HEK293 (cell line): ENCODE results near the gene IL17REL.
A peak's percentile ranks its signal among the peaks of the same experiment; 100 is the strongest.

Experiments used
- CTCF ChIA-PET: fragments of 350-600 bp; formaldehyde crosslinking; extraction: SDS; loops from one replicate; lab custom pipeline; 2021; ENCODE audit warnings: antibody characterized with exemption; lab: Yijun Ruan, JAX
- POLR2A ChIA-PET: fragments of 300-600 bp; formaldehyde crosslinking; extraction: SDS; loops from one replicate; lab custom pipeline; 2020; ENCODE audit warnings: antibody characterized with exemption, inconsistent platforms; lab: Yijun Ruan, JAX
- H3K27ac ChIP-seq: fragments of 200-500 bp; sonication (Bioruptor generic); 2 replicates; pipeline ENCODE4 v1.5.1; 2014; ENCODE audit warnings: low read depth, low read length, control low read depth, inconsistent platforms; ENCODE audit errors: extremely low read depth
- H3K36me3 ChIP-seq, 2 experiments: fragments of 200-500 bp in 1 of 2; sonication (Bioruptor generic) in 1 of 2; 1 replicate in 1 of 2; 2 replicates in 1 of 2; pipeline ENCODE4 v1.5.1; 2014 to 2017; ENCODE audit warnings: inconsistent platforms in 2 of 2, low read length in 2 of 2; ENCODE audit not compliant: control insufficient read depth in 2 of 2, insufficient read depth in 1 of 2
- H3K4me1 ChIP-seq: fragments of 200-500 bp; sonication (Bioruptor generic); 2 replicates; pipeline ENCODE4 v1.5.1; 2014; ENCODE audit warnings: mild to moderate bottlenecking, low read length, inconsistent platforms; ENCODE audit not compliant: control insufficient read depth, insufficient read depth
- H3K4me3 ChIP-seq: 2 replicates; pipeline ENCODE4 v1.5.1; 2011; ENCODE audit warnings: low read depth, mild to moderate bottlenecking, control low read depth, low read length, moderate library complexity
- H3K9me3 ChIP-seq: fragments of 200-500 bp; sonication (Bioruptor generic); 2 replicates; pipeline ENCODE4 v1.5.1; 2014; ENCODE audit warnings: low read depth, low read length, inconsistent platforms; ENCODE audit not compliant: control insufficient read depth, insufficient read depth
- AEBP2 ChIP-seq: fragments of 450-650 bp; formaldehyde crosslinking; IDR thresholded peaks from 2 replicates; pipeline ENCODE4 v1.5.1; 2016; ENCODE audit warnings: missing biosample characterization, missing genetic modification characterization, borderline replicate concordance
- GLIS1 ChIP-seq: fragments of 450-650 bp; formaldehyde crosslinking; IDR thresholded peaks from 2 replicates; pipeline ENCODE4 v1.5.1; 2016; ENCODE audit warnings: missing biosample characterization, missing genetic modification characterization
- GLIS2 ChIP-seq: fragments of 450-650 bp; formaldehyde crosslinking; IDR thresholded peaks from 2 replicates; pipeline ENCODE4 v1.5.1; 2016; ENCODE audit warnings: missing biosample characterization, missing genetic modification characterization
- IKZF3 ChIP-seq: fragments of 450-650 bp; IDR thresholded peaks from 2 replicates; pipeline ENCODE4 v1.5.0; 2018; ENCODE audit warnings: missing biosample characterization, mild to moderate bottlenecking, missing genetic modification characterization, moderate library complexity
- KLF1 ChIP-seq: fragments of 450-650 bp; formaldehyde crosslinking; IDR thresholded peaks from 2 replicates; pipeline ENCODE4 v1.5.1; 2016; ENCODE audit warnings: missing biosample characterization, missing genetic modification characterization
- PRDM6 ChIP-seq: fragments of 450-650 bp; formaldehyde crosslinking; IDR thresholded peaks from 2 replicates; pipeline ENCODE4 v1.5.1; 2017; ENCODE audit warnings: missing biosample characterization, missing genetic modification characterization
- SCRT1 ChIP-seq: fragments of 450-650 bp; formaldehyde crosslinking; IDR thresholded peaks from 2 replicates; pipeline ENCODE4 v1.5.1; 2016; ENCODE audit warnings: missing biosample characterization, missing genetic modification characterization, borderline replicate concordance
- SP2 ChIP-seq: fragments of 450-650 bp; formaldehyde crosslinking; IDR thresholded peaks from 2 replicates; pipeline ENCODE4 v1.5.1; 2016; ENCODE audit warnings: missing biosample characterization, missing genetic modification characterization
- ZBTB1 ChIP-seq: fragments of 450-650 bp; formaldehyde crosslinking; IDR thresholded peaks from 2 replicates; pipeline ENCODE4 v1.5.1; 2016; ENCODE audit warnings: missing biosample characterization, missing genetic modification characterization
- ZFP69B ChIP-seq: fragments of 450-650 bp; formaldehyde crosslinking; IDR thresholded peaks from 2 replicates; pipeline ENCODE4 v1.5.1; 2016; ENCODE audit warnings: missing biosample characterization, missing genetic modification characterization
- ZIC2 ChIP-seq: fragments of 450-650 bp; formaldehyde crosslinking; IDR thresholded peaks from 2 replicates; pipeline ENCODE4 v1.5.1; 2016; ENCODE audit warnings: missing biosample characterization, missing genetic modification characterization
- ZNF146 ChIP-seq: fragments of 450-650 bp; formaldehyde crosslinking; IDR thresholded peaks from 2 replicates; pipeline ENCODE4 v1.5.1; 2016; ENCODE audit warnings: missing biosample characterization, missing genetic modification characterization
- ZNF157 ChIP-seq: fragments of 450-650 bp; formaldehyde crosslinking; IDR thresholded peaks from 2 replicates; pipeline ENCODE4 v1.5.1; 2016; ENCODE audit warnings: missing biosample characterization, missing genetic modification characterization
- ZNF239 ChIP-seq: fragments of 450-650 bp; formaldehyde crosslinking; IDR thresholded peaks from 2 replicates; pipeline ENCODE4 v1.5.1; 2016; ENCODE audit warnings: missing biosample characterization, missing genetic modification characterization
- ZNF416 ChIP-seq: fragments of 450-650 bp; formaldehyde crosslinking; IDR thresholded peaks from 2 replicates; pipeline ENCODE4 v1.5.1; 2016; ENCODE audit warnings: missing biosample characterization, missing genetic modification characterization
- ZNF529 ChIP-seq: fragments of 450-650 bp; formaldehyde crosslinking; IDR thresholded peaks from 2 replicates; pipeline ENCODE4 v1.5.1; 2017; ENCODE audit warnings: missing genetic modification characterization, missing biosample characterization; ENCODE audit not compliant: insufficient replicate concordance
- ZNF670 ChIP-seq: fragments of 450-650 bp; formaldehyde crosslinking; IDR thresholded peaks from 2 replicates; pipeline ENCODE4 v1.5.1; 2016; ENCODE audit warnings: missing biosample characterization, missing genetic modification characterization, low read depth
- ZNF792 ChIP-seq: fragments of 450-650 bp; formaldehyde crosslinking; IDR thresholded peaks from 2 replicates; pipeline ENCODE4 v1.5.1; 2016; ENCODE audit warnings: missing biosample characterization, missing genetic modification characterization
- ZXDB ChIP-seq: fragments of 450-650 bp; formaldehyde crosslinking; IDR thresholded peaks from 2 replicates; pipeline ENCODE4 v1.5.1; 2016; ENCODE audit warnings: missing biosample characterization, missing genetic modification characterization
- TF ChIP-seq, protein P1 (sequence below): fragments of 450-650 bp; formaldehyde crosslinking; IDR thresholded peaks from 2 replicates; pipeline ENCODE4 v1.5.1; 2016; ENCODE audit warnings: missing biosample characterization, missing genetic modification characterization
- TF ChIP-seq, protein P2 (sequence below): fragments of 450-650 bp; formaldehyde crosslinking; IDR thresholded peaks from 2 replicates; pipeline ENCODE4; 2016; ENCODE audit warnings: missing biosample characterization, missing genetic modification characterization
- TF ChIP-seq, protein P3 (sequence below): fragments of 450-650 bp; formaldehyde crosslinking; IDR thresholded peaks from 2 replicates; pipeline ENCODE4 v1.5.1; 2016; ENCODE audit warnings: missing biosample characterization, missing genetic modification characterization, borderline replicate concordance

IL17REL gene

GRCh38 chr22:49965091-49966040 lies 47.2 kb downstream of the IL17REL start (continued):
- no peak for TF ChIP-seq ZFP69B

DNA sequence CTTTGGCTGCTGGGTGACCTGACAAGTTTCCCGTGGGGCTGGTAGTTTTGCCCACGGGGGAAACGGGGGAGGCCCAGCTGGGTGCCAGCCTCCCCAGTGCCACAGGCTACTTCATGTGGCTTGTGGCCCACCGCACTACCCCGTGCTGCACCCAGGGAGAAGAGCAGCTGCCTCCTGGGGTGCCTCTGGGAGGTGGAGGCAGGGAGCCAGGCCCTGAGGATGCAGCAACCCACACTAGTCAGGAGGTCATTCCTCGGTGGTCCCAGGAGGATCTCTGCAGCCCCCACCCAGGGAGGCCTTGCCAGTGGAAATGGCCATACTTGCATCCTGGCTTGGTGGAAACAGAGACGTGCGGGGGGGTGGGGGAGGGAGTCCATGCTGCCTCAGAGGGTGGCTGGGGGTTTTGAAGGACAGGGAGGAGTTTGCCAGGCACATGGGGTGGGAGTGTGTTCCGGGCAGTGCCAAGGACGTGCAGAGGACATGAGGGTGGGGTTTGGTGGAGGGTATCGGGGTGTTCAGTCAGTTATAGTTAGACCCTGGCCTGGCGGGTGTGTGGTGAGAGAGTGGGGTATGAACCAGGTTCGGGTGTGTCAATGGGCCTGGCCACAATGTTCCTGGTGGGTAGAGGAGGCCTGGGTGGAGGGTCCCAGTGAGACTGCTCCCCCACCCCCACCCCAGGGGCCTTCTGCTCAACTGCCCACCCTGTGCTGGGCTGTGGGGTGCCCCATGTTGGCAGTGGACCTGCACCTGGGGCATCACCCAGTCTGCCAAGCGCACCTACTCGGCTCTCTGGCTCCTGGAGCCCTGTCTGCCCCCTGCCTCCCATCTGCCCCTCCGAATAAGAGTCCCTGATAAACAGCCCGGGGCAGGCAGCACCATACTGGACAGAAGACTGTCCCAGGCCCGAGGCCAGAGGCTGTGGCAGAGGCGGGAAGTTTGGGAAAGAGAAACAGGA lies 48.2 kb downstream of the IL17REL start:
- Histone ChIP-seq H3K4me3 (no peak overlapping the region), H3K27ac (peak overlapping the region; percentile 89), H3K4me1 (peaks cover 12% of the 10 kb centered on the region), H3K9me3 (no peaks in the 10 kb centered on the region), H3K36me3 (peaks cover 10 to 41% of the 10 kb centered on the region in 2 experiments)
- CTCF ChIA-PET: no interaction called here
- POLR2A ChIA-PET: no interaction called here
- TF ChIP-seq ZNF529 (tag by site-specific recombination) (no peak), GLIS2 (peak; percentile 81), KLF1 (peak; percentile 37), ZNF146 (tag by site-specific recombination) (no peak), ZIC2 (tag by site-specific recombination) (peak; percentile 94), ZBTB1 (tag by site-specific recombination) (no peak), SP2 (tag by site-specific recombination) (no peak), GLIS1 (tag by site-specific recombination) (peak; percentile 98), ZNF157 (tag by site-specific recombination) (no peak), AEBP2 (tag by site-specific recombination) (no peak), ZNF239 (tag by site-specific recombination) (no peak), PRDM6 (tag by site-specific recombination) (no peak), ZNF792 (tag by site-specific recombination) (no peak), ZXDB (tag by site-specific recombination) (no peak), ZNF670 (no peak), SCRT1 (tag by site-specific recombination) (no peak), ZNF416 (no peak), IKZF3 (0 out of 2 replicates have a peak, but pooled peaks have one; percentile 18)
- TF ChIP-seq, protein P1, sequence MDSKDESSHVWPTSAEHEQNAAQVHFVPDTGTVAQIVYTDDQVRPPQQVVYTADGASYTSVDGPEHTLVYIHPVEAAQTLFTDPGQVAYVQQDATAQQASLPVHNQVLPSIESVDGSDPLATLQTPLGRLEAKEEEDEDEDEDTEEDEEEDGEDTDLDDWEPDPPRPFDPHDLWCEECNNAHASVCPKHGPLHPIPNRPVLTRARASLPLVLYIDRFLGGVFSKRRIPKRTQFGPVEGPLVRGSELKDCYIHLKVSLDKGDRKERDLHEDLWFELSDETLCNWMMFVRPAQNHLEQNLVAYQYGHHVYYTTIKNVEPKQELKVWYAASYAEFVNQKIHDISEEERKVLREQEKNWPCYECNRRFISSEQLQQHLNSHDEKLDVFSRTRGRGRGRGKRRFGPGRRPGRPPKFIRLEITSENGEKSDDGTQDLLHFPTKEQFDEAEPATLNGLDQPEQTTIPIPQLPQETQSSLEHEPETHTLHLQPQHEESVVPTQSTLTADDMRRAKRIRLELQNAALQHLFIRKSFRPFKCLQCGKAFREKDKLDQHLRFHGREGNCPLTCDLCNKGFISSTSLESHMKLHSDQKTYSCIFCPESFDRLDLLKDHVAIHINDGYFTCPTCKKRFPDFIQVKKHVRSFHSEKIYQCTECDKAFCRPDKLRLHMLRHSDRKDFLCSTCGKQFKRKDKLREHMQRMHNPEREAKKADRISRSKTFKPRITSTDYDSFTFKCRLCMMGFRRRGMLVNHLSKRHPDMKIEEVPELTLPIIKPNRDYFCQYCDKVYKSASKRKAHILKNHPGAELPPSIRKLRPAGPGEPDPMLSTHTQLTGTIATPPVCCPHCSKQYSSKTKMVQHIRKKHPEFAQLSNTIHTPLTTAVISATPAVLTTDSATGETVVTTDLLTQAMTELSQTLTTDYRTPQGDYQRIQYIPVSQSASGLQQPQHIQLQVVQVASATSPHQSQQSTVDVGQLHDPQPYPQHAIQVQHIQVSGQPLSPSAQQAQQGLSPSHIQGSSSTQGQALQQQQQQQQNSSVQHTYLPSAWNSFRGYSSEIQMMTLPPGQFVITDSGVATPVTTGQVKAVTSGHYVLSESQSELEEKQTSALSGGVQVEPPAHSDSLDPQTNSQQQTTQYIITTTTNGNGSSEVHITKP (tag by site-specific recombination): no peak
- TF ChIP-seq, protein P2, sequence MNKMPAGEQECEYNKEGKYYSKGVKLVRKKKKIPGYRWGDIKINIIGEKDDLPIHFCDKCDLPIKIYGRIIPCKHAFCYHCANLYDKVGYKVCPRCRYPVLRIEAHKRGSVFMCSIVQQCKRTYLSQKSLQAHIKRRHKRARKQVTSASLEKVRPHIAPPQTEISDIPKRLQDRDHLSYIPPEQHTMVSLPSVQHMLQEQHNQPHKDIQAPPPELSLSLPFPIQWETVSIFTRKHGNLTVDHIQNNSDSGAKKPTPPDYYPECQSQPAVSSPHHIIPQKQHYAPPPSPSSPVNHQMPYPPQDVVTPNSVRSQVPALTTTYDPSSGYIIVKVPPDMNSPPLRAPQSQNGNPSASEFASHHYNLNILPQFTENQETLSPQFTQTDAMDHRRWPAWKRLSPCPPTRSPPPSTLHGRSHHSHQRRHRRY (tag by site-specific recombination): no peak
- TF ChIP-seq, protein P3, sequence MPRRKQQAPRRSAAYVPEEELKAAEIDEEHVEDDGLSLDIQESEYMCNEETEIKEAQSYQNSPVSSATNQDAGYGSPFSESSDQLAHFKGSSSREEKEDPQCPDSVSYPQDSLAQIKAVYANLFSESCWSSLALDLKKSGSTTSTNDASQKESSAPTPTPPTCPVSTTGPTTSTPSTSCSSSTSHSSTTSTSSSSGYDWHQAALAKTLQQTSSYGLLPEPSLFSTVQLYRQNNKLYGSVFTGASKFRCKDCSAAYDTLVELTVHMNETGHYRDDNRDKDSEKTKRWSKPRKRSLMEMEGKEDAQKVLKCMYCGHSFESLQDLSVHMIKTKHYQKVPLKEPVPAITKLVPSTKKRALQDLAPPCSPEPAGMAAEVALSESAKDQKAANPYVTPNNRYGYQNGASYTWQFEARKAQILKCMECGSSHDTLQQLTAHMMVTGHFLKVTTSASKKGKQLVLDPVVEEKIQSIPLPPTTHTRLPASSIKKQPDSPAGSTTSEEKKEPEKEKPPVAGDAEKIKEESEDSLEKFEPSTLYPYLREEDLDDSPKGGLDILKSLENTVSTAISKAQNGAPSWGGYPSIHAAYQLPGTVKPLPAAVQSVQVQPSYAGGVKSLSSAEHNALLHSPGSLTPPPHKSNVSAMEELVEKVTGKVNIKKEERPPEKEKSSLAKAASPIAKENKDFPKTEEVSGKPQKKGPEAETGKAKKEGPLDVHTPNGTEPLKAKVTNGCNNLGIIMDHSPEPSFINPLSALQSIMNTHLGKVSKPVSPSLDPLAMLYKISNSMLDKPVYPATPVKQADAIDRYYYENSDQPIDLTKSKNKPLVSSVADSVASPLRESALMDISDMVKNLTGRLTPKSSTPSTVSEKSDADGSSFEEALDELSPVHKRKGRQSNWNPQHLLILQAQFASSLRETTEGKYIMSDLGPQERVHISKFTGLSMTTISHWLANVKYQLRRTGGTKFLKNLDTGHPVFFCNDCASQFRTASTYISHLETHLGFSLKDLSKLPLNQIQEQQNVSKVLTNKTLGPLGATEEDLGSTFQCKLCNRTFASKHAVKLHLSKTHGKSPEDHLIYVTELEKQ (tag by site-specific recombination): no peak
